HG03575 (cell line): Measurements from ENCODE around the gene PRRT1B.

Source experiments
- ATAC-seq: cut with Tn5 transposase; IDR thresholded peaks from one replicate; pipeline ENCODE4 v1.9.1; 2021; ENCODE audit not compliant: unreplicated experiment, insufficient number of reproducible peaks, low FRiP score; ENCODE audit errors: extremely low read depth

The PRRT1B gene

DNA sequence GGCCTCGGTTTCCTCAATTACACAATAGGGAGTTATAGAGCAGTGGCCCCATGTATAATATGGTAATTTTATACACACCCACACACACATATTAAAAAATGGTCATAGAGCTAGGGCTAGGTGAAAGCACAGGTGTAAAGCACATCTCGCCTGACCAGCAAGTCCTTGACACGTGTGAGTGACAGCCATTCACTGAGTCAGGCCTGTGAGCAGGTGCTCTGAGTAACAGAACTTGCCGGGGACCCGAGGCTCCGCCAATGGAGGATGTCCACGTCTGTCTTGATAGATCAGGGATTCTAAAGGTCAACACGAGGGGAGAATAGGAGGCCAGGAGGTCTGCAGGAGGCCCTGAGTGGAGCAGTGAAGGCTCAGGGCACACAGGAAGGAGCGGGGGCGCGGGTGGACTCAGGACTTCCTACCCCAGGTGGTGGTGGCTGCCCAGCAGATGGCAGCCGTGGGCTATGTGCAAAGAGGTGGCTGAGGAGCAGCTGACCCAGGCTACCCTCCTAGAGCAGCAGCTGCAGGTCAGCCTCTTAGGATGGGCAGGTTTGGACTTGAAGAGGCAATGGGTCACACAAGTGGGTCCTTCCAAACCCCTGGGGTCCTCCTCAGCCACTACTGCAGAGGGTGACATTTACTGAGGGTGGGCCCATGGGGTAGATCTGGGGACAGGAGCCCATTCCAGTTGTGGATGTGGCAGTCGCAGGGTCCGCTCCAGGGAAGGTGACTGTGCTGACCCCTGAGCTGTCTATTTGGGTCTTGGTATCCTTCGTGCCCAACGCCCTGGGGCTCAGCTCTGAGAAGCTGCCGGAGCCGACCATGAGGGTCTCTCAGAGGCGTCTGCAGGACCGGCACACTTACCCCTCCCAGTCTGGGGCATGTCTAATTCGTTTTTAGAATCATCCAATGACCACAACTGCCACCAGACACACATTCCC, 45.9 kb downstream of the PRRT1B start:
- no peak for ATAC-seq

DNA sequence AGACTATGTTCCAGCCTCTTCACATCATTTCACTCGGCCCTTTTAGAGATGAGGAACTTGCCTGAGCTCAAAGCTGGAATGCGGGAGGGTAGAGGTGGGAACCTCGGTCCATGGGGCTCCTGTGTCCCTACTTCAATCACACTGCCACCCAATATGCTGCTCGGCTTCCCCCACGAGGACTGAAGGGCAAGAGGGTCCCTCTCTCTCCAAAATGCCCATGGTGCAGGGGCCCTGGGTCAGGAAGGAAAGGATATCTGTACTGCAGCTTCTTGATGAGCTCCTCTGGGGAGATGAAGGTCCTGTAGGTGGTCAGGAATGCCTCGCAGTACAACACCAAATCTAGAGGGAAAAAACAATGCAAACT, 46.5 kb downstream of the PRRT1B start:
- no peak for ATAC-seq

DNA sequence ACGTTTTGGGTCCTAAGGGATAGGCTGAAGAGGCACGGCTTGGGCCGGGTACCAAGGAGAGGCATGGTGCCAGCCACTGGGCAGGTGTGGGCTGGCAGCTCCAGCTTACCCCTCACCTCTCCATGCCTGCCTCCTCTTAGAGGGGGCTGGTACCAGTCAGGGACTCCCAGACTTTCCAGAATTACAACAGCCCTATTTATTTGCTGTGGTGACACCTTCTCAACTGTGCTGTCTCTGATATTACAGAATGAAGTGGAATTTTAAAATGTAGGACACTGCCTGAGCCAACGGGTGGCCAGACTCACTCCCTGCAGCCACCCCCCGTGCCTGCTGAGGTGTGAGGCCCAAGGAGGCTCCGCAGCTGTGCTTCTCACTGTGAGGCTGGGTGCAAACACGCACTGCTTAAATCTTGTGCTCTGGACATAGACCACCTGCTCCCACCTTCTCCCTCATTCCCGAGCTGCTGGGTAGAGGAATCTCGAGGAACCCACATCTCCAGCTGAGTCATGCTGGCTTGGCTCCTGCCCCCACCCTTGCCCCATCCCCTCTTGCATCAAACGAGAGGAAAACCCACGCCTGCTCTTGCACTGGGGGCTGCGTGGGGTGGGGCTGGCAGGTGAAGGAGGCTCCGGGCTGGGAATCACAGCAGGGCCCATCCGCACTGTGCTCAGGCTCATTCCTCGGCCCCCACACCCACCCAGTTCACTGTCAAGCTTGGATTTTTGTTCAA, 47.9 kb downstream of the PRRT1B start:
- ATAC-seq: no peak

DNA sequence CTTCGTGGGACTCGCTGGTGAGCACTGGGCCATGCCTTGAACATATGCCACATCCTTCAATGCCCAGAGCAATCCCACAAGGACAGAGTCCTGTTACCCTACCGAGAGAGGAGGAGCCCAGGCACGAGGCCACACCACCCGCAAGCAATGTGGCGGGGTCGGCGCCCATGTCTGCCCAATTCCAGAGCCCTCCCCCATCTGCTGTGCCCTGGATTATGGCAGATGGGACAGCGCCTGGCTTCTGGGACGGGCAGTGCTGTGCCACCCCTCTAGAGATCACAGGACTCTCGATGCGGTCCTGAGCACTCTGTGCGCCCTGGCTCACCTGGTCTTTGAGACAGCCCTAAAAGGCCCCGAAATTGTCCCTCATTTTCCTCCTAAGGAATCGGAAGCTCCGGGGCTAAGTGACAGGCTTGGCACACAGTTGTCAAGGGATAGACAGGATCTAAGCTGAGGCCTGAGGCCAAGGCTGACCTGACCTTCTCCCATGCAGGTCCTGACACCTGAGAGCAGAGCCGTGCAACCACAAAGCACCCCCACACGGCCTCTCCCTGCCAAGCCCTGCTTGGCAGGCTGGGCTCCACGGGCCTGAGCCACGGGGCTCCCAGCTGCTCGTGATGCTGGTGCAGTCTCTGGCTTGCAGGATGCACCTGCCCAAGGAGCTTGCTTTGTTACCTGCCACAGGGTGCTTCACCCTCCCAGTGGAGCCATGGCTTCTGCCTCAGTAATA, 48.8 kb downstream of the PRRT1B start:
- ATAC-seq: no peak

DNA sequence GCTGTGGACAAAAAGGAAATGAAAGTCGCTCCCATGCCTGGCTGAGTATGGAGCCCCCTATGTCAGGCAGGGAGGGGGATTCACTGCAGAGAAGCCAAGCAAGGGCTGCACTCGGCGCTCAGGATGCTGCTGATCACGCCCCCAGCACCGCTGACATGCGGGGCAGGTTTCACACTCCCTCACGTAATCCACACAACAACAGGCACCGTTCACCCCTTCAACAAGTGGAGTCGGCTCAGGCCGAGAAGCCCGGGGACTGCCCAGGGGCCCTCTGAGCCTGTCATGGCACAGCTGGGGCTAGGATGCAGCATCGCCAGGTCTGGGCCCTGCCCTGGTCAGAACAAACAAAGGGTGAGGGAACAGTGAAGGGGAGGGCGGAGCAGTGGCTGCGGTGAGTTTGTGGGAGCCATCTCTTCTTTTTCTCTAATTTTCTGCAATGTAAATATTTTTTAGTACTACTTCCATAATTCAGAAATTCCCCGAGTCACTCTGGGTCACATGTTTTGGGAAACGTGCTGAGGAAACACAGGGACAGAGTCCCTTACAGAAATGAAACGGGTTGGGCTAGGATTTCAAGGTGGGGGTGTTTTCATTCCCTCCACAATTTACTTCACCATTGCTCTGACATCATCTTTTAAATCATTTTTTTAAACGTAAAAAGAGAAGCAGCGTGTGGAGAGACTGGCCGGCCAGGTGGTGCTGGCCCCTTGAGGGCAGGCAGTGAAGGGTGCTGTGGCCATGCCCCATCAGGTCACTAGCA, 49.8 kb downstream of the PRRT1B start:
- no peak for ATAC-seq

DNA sequence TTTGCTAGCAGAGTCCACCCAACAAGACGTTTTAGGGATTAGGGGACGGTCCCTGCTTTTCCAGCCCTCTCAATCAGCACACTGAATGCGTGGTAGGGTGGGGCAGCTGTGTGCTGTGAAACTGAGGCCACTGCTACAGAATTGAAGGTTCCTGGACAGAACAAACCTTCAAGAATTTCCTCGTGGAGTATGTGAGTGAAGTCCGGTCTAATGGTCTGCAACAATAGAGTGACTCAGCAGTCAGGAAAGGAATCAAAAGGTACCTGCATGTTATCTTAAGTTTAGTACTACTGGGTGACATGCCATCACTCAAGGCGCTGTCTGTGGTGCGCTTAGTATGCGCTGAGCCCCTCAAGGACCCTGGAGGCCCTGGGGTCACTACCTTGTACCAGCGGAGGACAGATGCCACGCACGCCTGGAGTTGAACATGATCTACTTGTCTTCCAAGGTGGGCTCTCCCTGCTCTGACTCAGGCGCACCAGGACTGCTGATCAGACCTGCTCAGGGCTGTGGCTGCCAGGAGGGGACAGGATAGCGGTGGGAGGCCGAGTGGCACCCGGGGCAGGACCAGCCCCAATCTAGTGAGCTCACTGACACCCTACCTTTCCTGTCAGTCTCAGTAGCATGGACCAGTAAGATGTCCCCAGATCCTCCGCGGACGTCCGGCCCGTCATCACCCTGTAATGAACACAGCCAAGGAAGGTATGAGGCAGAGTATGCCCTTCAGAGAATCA, 50.5 kb downstream of the PRRT1B start:
- ATAC-seq: no peak

DNA sequence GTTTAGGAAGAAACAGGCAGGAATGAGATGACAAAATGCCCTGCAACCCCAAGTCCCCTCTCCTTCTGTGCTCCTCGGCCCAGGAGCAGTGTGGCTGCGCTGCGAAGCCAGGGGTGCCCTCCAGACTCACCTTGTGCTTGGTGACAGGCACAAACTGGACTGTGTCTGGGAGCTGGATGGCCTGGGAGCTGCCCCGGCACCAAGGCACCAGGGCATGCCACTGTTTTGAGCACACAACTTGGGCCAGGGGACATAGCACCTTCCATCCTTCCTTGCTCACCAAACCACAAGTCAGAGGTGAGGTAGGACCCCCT, 51.1 kb downstream of the PRRT1B start:
- no peak for ATAC-seq

DNA sequence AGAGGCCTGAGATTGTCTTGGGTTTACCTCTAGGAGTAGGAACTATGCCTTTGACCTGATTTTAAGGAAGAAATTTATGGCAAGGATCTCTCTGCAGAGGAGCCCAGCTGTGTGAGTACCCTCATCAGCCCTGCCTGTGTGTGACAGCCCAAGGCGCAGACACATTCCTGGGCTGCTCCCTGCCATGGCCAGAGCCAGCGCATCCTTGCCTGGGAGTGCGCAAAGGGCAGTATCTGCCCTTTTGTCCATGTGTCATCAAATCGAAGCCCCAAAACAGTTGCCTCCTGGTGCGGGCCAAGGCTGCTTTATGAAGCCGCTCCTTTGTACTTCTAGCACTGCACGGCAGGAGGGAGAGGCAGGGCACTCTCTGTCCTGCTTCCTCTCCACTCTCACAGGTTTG, 51.9 kb downstream of the PRRT1B start:
- ATAC-seq: no peak

DNA sequence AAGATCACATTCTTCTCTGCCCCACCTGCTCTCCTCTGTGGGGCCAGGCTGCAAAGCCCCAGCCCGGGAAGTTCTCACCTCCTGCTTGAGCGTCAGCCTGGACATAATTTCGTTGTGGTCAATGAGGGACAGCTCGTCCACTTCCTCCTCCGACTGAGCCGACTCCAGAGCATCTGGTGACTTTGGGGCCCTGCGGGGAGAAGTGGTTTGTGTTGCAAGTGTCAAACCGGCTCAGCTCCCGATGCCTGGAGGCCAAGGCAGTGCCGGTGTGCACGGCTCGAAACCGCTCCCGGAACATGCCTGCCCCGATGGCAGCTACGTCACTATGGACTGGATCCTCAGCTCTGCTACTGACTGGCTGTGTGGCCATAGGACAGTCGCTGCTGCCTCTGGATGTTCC, 52.8 kb downstream of the PRRT1B start:
- ATAC-seq: no peak

DNA sequence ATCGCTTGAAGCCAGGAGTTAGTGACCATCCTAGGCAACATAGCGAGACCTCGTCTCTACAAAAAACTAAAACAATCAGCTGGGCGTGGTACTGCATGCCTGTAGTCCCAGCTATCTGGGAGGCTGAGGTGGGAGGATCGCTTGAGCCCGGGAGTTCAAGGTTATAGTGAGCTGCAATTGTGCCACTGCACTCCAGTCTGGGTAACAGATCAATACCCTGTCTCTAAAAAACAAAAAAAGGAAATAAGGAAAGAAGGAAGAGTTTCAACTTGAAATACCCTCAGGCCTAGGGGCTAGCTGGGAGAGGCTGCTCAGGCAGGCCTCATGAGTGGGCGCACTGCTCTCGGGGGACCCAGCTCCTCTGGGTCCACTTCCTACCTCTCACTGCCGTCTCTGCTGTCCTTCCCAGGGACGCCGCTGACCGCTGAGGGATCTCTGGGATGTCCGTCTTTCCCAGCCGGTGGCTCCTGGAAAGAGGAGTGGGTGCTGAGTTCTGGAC, 56.4 kb downstream of the PRRT1B start:
- ATAC-seq: no peak

DNA sequence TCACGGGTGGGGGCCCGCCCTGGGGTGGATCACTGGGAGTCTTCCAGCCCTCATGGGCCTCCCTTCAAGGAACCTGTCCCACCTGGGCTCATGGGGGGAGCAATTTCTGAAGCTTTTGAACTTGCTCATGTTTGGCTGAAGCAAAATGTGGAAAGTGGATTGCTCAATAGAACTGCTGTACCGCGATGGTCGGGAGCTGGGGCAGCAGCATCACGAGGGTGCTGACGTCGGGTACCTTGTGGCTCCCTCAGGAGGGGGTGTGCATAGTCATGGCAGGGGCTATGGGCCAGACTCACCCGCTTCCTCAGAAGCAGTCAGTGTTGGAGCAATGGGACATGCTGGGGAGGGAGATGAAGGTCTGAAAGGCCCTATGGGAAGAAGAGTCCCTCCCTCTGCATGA, 57.9 kb downstream of the PRRT1B start:
- no peak for ATAC-seq

DNA sequence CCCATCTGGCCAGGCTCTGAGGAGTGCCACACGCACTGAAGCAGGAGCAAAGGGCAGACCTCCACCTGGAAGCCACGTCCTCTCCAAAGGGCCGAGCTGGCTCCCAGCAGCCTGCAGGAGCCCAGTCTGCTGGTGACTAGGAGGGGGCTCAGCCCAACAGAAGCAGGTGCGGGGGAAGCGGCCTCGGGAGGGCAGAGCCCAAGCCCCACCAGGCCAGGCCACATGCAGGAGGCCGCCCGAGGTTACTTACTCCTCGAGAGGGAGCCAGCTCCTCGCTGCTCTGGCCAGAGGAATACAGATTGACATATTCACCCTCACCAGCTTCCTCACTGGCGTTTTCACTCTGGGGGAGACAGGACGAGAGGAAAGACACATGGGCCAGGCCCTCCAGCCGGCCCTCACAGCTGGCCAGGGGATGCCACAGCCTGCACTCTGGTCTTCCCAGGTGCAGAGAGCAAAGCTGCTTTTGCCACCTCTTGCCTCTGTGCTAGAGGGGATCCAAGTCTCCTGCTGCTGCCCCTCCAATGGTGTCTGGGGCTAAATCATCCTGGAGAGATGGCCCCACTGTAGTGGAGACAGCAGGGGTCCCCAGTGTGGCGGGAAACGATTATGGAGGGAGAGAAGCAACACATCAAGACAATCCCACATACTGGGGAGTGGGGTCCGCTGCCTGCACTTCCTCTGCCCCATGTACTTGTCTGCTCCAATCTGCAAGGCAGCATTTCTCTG, 58.6 kb downstream of the PRRT1B start:
- no peak for ATAC-seq

DNA sequence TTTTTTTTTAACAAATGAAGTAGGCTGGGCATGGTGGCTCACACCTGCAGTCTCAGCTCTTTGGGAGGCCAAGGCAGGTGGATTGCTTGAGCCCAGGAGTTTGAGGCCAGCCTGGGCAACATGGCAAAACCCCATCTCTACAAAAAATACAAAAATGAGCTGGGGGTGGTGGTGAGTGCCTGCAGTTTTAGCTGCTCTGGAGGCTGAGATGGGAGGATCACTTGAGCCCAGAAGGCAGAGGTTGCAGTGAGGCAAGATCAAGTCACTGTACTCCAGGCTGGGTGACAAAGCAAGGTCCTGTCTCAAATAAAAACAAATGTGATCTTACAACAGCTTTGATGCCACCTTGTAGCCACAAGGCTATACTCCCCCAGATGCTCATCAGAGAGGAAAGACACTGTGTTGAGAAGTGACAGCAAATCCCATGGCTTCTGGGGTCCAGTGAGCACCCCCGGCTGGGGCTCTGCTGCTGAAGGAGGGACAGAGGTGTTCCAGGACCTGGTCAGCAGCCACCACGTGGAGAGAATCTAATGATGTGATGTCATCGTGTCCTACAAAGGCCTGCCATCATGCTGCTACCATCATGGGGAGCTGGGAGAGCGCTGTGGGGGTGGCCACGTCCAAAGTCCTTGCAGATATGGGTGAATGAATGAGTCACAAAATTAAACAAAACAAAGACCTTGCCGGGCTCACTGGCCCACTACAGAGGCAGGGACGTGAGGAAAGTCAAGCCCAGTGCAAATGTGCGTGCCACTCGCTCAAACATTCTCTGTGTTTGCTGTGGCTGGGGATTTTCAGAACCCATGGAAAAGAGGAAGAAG, 60.7 kb downstream of the PRRT1B start:
- no peak for ATAC-seq

DNA sequence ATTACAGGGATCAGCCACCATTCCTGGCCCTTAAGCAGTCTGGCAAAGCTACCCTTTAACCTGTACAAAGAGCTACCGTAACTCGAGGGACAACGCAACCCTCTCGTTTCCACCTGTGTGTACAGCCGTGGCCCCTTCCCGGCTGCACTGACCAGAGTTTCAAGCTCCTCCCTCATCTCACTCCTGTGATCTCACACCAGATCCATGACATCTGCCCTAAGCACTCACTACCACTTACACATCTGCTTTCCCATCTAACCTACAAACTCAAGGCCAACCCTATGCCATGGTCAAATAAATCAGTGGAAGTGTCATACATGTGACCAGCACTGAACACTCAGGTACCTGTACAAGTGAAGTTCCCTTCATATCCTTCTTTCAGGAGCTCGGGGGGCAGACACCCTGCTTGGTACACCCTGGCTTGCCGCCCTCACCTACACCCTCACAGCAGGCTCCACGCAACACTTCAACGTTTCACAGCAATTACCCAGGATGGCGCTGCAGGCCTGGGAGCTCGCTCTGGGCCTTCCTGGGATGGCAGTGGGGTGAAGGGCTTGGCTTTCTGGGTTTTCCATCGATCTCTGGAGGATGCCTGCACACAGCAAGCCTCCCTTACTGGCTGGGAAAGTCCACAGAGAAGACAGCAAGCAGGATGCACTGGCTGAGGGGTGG, 61.7 kb downstream of the PRRT1B start:
- no peak for ATAC-seq

DNA sequence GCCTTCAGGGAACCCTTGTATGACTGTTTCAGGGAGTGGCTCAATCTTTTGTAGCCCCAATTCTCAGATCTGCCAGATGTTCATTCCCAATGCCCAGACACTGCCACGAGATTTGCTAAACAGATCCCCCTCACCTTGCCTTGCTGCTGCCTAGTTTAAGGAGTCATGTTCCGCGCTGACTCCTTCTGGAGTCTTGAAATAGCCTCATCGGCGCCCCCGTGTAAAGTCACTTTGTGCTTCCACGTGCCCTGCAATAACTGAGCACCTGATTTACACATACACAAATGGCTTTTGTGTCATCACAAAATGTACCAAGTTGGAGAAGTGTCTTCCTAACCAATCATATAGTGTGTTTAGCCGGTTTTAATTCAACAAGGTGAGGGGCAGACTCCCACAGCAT, 62.3 kb downstream of the PRRT1B start:
- ATAC-seq: no peak

DNA sequence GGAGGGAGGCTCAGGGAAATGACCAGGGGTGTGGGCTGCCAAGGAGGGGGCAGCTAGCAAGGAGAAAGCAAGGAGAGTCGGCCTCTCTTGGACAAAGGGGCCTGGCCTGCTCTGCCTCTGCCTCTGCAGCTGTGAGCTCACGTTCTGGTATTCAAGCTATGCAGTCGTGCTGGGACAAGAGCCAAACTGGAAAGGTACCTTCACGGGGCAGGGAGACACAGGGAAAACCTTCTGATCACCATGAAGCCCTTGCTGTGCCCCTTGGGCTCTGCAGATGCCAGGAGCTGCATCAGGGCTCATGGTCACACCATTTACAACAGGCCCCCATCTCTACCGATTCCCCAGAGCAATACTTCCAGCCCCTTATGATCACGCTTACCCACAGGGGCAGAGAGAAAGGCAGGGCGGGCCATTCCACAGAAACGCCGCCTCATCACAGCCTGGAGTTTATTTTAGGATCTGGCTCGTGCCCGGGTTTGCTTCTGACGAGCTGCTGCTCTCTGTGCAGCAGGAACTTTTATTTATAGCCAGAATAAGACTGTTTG, 63.2 kb downstream of the PRRT1B start:
- no peak for ATAC-seq
